HG03103 (cell line): ENCODE results near the gene GOLGA7B.
"Not testable (repeated sequence)": the region's sequence is repeated elsewhere in the genome, so short reads cannot be mapped to it uniquely, and the experiment has no call there.

Experiments used
- ATAC-seq: cut with Tn5 transposase; IDR thresholded peaks from one replicate; pipeline ENCODE4 v1.9.1; 2021; ENCODE audit warnings: low read depth; ENCODE audit not compliant: unreplicated experiment

The GOLGA7B gene

DNA sequence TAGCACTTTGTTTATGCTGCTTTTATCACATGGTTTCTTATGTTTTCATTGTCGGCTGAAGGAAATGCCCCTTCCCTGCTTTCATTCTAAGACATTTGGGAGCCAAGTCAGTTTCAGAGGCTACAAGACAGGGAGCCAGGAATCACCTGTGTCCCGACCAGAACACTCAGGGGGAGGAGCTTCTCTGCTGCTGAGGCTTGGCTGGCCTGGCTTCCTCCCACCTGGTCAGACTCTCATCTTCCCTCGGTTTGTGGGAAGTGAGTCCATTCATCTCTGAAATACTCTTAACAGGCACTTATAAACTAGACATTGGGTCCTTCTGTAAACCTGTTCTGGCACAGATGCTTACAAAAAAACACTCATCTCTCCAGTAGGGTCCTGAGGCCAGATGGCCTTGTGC lies 19.6 kb upstream of the GOLGA7B start:
- ATAC-seq = no peak

GRCh38 chr10:97831259-97831658 lies 18.4 kb upstream of the GOLGA7B start:
- no peak for ATAC-seq

DNA sequence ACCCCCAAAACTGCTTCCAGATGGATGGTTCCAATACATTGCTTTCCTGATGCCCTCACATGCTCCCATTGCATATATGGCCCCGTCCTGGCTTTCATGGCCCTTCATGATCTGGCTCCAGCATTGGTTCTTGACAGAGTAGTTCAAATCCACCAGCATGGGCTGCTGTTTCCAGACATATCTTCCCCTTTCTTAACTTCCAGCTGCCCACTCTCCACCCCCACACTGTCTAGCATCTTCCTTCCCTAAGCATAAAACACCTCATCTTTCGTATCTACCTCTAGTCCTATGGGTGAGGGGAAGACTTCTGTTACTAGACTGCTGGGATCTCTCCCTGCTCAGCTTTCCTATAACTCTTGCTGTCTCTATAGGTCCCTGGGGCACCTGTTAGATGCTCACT lies 13.2 kb upstream of the GOLGA7B start:
- no peak for ATAC-seq

DNA sequence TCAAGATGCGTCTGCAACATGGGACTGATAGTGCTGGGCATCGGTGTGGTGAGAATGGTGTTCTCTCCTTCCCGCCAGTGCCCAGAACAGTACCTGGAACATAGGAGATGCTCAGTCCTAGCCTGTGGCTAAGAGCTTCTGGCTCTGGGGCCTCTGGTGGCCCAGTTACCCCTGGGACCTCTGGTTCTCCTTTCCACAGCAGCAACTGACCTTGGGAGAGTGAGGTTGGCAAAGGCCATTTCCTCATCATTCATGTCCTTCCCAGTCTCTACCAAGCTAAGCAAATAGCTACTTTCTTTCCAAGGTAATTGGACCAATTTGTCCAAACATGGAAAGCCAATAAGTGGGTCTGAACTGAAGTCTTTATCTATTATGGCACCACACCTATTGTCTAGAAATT lies 11.6 kb upstream of the GOLGA7B start:
- no peak for ATAC-seq

DNA sequence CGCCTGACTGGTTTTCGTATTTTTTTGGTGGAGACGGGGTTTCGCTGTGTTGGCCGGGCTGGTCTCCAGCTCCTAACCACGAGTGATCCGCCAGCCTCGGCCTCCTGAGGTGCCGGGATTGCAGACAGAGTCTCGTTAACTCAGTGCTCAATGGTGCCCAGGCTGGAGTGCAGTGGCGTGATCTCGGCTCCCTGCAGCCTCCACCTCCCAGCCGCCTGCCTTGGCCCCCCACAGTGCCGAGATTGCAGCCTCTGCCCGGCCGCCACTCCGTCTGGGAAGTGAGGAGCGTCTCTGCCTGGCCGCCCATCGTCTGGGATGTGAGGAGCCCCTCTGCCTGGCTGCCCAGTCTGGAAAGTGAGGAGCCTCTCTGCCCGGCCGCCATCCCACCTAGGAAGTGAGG lies 8.5 kb upstream of the GOLGA7B start:
- not testable (repeated sequence) for ATAC-seq

GRCh38 chr10:97842114-97842513 lies 7.5 kb upstream of the GOLGA7B start:
- ATAC-seq = not testable (repeated sequence)

GRCh38 chr10:97842656-97843280 lies 6.9 kb upstream of the GOLGA7B start:
- ATAC-seq = no peak

GRCh38 chr10:97843281-97843671 lies 6.4 kb upstream of the GOLGA7B start:
- no peak for ATAC-seq

GRCh38 chr10:97843972-97844371 lies 5.7 kb upstream of the GOLGA7B start:
- not testable (repeated sequence) for ATAC-seq

GRCh38 chr10:97844678-97845077 lies 5.0 kb upstream of the GOLGA7B start:
- ATAC-seq = no peak

- no peak for ATAC-seq
Measured at GRCh38 chr10:97849103-97849686, 448 bp upstream of the GOLGA7B start.

DNA sequence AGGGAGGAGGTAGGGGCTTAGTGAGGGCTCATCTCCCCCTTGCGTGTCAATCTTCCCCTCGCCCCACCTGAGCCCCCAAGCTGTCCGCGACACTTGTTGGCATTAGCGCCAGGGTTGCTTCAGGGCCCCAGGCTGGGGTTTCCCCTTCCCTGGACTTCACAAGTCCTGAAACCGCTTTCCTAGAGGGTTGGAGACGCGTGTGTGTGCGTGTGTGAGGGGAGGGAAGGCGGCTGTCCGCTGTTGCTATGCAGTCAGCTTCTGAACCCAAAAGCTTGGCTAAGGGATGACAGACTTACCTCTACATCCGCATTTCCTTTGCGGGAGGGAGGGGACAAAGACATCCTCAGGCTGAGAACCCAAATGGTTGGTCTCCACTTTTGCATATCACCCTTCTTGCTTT lies 803 bp downstream of the GOLGA7B start:
- ATAC-seq = no peak

- no peak for ATAC-seq
Measured at GRCh38 chr10:97851341-97852001, 1.8 kb downstream of the GOLGA7B start.

- no peak for ATAC-seq
Measured at GRCh38 chr10:97852277-97852676, 2.6 kb downstream of the GOLGA7B start.

DNA sequence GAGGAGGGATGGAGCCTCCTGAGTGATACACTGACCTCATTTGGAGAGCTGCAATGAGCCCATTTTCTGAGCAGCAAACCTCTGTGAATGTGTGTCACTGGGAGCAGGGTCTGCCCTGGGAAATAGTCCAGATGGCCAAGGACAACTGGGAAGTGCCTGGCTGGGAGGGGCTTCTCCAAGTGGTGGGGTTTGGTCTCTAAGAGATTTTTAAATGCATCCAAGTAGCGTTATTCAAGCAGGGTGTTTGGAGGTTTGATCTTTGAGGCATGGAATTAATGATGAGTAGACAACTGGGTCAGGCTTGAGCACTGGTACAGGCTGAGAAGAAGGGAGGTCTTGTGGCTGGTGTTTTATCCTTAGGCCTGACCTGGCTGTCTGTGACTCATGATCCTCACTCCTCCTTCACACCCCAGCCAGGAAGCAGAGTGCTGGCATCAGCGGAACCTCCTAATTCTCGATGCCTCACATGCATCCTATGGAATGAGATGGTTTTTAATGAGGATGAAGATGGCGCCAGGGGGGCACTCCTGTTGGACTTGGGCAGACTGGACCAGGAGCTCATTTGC lies 3.3 kb downstream of the GOLGA7B start:
- ATAC-seq = no peak

- no peak for ATAC-seq
Measured at GRCh38 chr10:97854743-97855142, 5.1 kb downstream of the GOLGA7B start.

GRCh38 chr10:97858001-97858439 lies 8.4 kb downstream of the GOLGA7B start:
- ATAC-seq = no peak

- no peak for ATAC-seq
Measured at GRCh38 chr10:97861097-97861750, 11.6 kb downstream of the GOLGA7B start.

DNA sequence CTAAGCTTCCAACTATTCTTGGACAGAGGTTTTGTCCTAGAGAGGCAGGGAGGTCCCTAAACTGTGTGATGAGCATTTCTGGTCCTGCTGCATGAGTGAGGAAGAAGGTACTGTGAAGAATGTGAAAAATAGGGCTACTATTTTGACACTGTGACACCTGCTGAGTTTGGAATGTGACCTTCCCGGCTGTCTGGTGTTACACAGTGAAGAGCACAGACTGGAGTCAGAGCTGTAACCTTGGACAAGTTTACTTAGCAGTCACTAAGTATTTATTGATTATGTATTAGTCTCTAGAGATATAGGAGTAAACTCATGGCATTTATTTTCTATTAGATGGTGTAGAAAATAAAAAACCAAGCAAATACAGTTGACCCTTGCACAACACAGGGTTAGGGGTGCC lies 12.3 kb downstream of the GOLGA7B start:
- no peak for ATAC-seq

GRCh38 chr10:97863808-97864207 lies 14.2 kb downstream of the GOLGA7B start:
- no peak for ATAC-seq

DNA sequence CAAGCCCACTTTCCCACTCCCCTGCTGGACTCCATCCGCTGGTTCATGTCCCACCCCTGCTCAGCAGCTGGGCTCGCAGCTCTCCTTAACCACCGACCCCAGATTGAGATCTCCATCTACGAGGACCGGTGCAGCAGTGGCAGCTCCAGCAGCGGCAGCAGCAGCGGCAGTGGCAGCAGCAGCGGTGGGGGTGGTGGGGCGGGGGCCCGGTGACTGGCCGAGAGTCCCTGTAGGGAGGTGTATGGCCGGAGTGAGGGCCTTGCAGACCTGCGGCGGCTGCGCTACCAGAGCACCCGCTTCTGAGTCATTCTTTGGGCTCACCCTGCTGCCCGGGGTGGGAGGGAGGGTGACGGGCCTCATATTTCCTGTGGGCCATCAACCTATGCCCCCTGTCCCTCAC lies 15.8 kb downstream of the GOLGA7B start:
- no peak for ATAC-seq
